Endodermal cell (in vitro differentiated cells): ENCODE data around the gene ABTB2. TPM values are rescaled to one million over a fixed set of nuclear protein-coding genes. Genes with fewer than 3 reads are reported as not detected.

Source experiments
- DNase-seq: peaks from one replicate; pipeline ENCODE4 v3.0.0-alpha.2; 2017
- H3K27ac ChIP-seq: 2 replicates; pipeline ENCODE4 v1.5.1; 2013; ENCODE audit warnings: mild to moderate bottlenecking, low read depth, low read length, moderate library complexity
- H3K27me3 ChIP-seq: 2 replicates; pipeline ENCODE4 v1.6.1; 2013; ENCODE audit warnings: mild to moderate bottlenecking, low read length, moderate library complexity; ENCODE audit not compliant: insufficient read depth, control insufficient read depth, poor library complexity, severe bottlenecking
- H3K36me3 ChIP-seq: 2 replicates; pipeline ENCODE4 v1.7.0; 2013; ENCODE audit warnings: mild to moderate bottlenecking, low read length, moderate library complexity; ENCODE audit not compliant: control insufficient read depth, insufficient read depth
- H3K4me1 ChIP-seq: one replicate; pipeline ENCODE4 v1.7.0; 2013; ENCODE audit warnings: low read length; ENCODE audit not compliant: control insufficient read depth, insufficient read depth
- H3K4me3 ChIP-seq: 2 replicates; pipeline ENCODE4 v1.5.1; 2013; ENCODE audit warnings: mild to moderate bottlenecking, low read length, moderate library complexity
- H3K9ac ChIP-seq: 2 replicates; pipeline ENCODE4 v1.6.1; 2013; ENCODE audit warnings: mild to moderate bottlenecking, low read length, moderate library complexity; ENCODE audit not compliant: poor library complexity, severe bottlenecking; ENCODE audit errors: extremely low read depth
- H3K9me3 ChIP-seq: 2 replicates; pipeline ENCODE4 v1.6.1; 2013; ENCODE audit warnings: mild to moderate bottlenecking, low read length, moderate library complexity; ENCODE audit not compliant: control insufficient read depth
- H3K27ac Mint-ChIP-seq: 2 replicates; pipeline ENCODE4 v1.8.0; 2020; ENCODE audit warnings: mixed read lengths
- H3K27me3 Mint-ChIP-seq: 2 replicates; pipeline ENCODE4 v1.8.0; 2021; ENCODE audit warnings: mild to moderate bottlenecking, mixed read lengths; ENCODE audit not compliant: insufficient read depth
- H3K36me3 Mint-ChIP-seq: 2 replicates; pipeline ENCODE4 v1.8.0; 2020; ENCODE audit warnings: low read depth, mixed read lengths
- H3K4me1 Mint-ChIP-seq: 2 replicates; pipeline ENCODE4 v1.8.0; 2020; ENCODE audit warnings: mixed read lengths
- H3K4me3 Mint-ChIP-seq: 2 replicates; pipeline ENCODE4 v1.8.0; 2020; ENCODE audit warnings: mild to moderate bottlenecking, moderate library complexity, mixed read lengths
- H3K9me3 Mint-ChIP-seq: 2 replicates; pipeline ENCODE4 v1.8.0; 2020; ENCODE audit warnings: mild to moderate bottlenecking, mixed read lengths
- CTCF ChIP-seq: fragments of 200-600 bp; sonication (generic); conservative IDR thresholded peaks from 2 replicates; pipeline ENCODE4 v1.5.0; 2021; ENCODE audit warnings: antibody characterized with exemption, mild to moderate bottlenecking
- WGBS, 2 experiments: methylation state at CpG; one replicate each; pipeline versions ENCODE4 v1.1.5 to v1.1.7; 2013; ENCODE audit warnings: missing lambda C conversion rate in 2 of 2, mixed read lengths in 1 of 2; ENCODE audit not compliant: insufficient coverage in 1 of 2, insufficient read length in 1 of 2; 5-methylcytosine and 5-hydroxymethylcytosine counted together
- total RNA-seq, 2 donors: library from RNA; stranded (reverse); fragmentation: NEBNext Ultra II Directional in 1 of 2; extraction: Animal tissue kit (Norgen Biotek cat#: 25700) in 1 of 2; gene quantifications; 2 replicates in 1 of 2; 3 replicates in 1 of 2; pipeline ENCODE4 v1.2.1, GENCODE V29; 2021

ABTB2 gene
- total RNA-seq, 2 donors from 2014 or later = 2.9 to 5.2 TPM

DNA sequence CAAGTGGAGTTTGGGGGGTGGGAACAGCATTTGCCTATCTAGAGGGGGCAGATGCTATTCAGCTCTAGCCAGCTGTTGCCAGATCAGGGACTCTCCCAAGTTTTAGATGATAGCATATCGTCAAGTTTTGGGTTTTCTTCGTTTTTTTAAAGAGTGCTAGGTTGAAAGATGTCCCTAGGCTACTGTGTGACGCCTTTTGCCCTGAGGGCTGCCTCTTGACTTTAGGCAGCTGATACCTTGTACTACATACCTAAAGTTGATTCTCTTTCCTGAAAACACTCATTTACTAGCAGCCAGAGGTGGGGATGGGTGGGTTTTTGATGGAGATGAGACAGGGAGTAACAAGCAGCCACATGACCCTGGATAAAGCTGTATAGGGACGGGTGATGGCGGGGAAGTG is 87.1 kb downstream of the ABTB2 start:
- Histone ChIP-seq H3K27ac (no peak overlapping the region), H3K9ac (no peak overlapping the region), H3K27me3 (no peaks in the 10 kb centered on the region), H3K4me1 (no peaks in the 10 kb centered on the region), H3K4me3 (no peak overlapping the region), H3K36me3 (no peaks in the 10 kb centered on the region), H3K9me3 (no peaks in the 10 kb centered on the region)
- no peak for TF ChIP-seq CTCF
- no peak overlapping the region for H3K27ac Mint-ChIP-seq
- WGBS, 2 experiments = 95 to 96% methylated on average over 4 to 5 of the region's 5 CpGs
- H3K4me3 Mint-ChIP-seq = no peak overlapping the region
- H3K36me3 Mint-ChIP-seq = no peaks in the 10 kb centered on the region
- peaks cover 4% of the 10 kb centered on the region for H3K4me1 Mint-ChIP-seq
- H3K9me3 Mint-ChIP-seq = no peaks in the 10 kb centered on the region
- no peak for DNase-seq
- H3K27me3 Mint-ChIP-seq = peaks cover 4% of the 10 kb centered on the region

DNA sequence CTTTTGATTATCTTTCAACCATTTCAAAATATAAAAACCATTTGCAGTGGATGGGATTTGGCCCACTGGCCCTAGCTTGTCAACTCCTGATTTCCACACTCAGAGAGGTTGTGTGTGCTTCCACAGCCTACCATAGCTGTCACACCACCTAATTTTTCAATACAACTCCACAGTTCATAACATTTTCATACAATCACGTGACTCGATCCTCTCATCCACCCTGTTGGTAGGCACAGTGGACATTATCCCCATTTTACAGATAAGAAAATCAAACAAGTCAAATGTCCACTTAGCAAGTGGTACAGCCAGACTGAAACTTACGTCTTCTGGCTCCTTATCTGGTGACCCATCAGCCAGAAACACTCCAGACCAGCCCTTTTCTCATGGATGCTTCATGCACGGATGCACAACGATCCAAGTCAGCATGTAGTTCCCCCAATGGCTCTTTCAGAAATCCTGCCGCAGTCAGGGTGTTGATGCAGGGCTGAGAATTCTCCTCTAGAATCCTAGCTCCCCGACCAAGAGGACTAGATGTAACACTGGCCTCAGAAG is 88.0 kb downstream of the ABTB2 start:
- Mint-ChIP-seq H3K36me3 (no peaks in the 10 kb centered on the region), H3K27ac (no peak overlapping the region), H3K4me1 (peaks cover 4% of the 10 kb centered on the region), H3K27me3 (peaks cover 4% of the 10 kb centered on the region), H3K9me3 (no peaks in the 10 kb centered on the region), H3K4me3 (no peak overlapping the region)
- H3K4me1 ChIP-seq = no peaks in the 10 kb centered on the region
- no peaks in the 10 kb centered on the region for H3K27me3 ChIP-seq
- 94 to 96% methylated on average over 6 to 7 of the region's 7 CpGs for WGBS, 2 experiments
- DNase-seq = no peak
- no peak overlapping the region for H3K9ac ChIP-seq
- H3K27ac ChIP-seq = no peak overlapping the region
- H3K4me3 ChIP-seq = no peak overlapping the region
- H3K36me3 ChIP-seq = no peaks in the 10 kb centered on the region
- TF ChIP-seq CTCF = no peak
- no peaks in the 10 kb centered on the region for H3K9me3 ChIP-seq

- no peak overlapping the region for H3K4me3 Mint-ChIP-seq
- H3K4me1 Mint-ChIP-seq = peaks cover 4% of the 10 kb centered on the region
- H3K27ac ChIP-seq = no peak overlapping the region
- H3K27me3 Mint-ChIP-seq = peaks cover 4% of the 10 kb centered on the region
- H3K27ac Mint-ChIP-seq = peak overlapping the region; percentile 10
- H3K9me3 Mint-ChIP-seq = no peaks in the 10 kb centered on the region
- no peaks in the 10 kb centered on the region for H3K36me3 ChIP-seq
- no peak overlapping the region for H3K4me3 ChIP-seq
- no peak for DNase-seq
- no peaks in the 10 kb centered on the region for H3K4me1 ChIP-seq
- no peaks in the 10 kb centered on the region for H3K36me3 Mint-ChIP-seq
- H3K27me3 ChIP-seq = no peaks in the 10 kb centered on the region
- H3K9me3 ChIP-seq = no peaks in the 10 kb centered on the region
- 73 to 79% methylated on average over 3 to 6 of the region's 6 CpGs for WGBS, 2 experiments
- TF ChIP-seq CTCF = no peak
- H3K9ac ChIP-seq = no peak overlapping the region
Observed at GRCh38 chr11:34268906-34269430, 88.8 kb downstream of the ABTB2 start.
